Amygdala (tissue), 56 donors: Measurements from ENCODE around the gene TTC34.
"Not testable (repeated sequence)": the region's sequence is repeated elsewhere in the genome, so short reads cannot be mapped to it uniquely, and the experiment has no call there.

Experiments
- DNase-seq, 56 donors: peaks; one replicate each; lab custom pipeline; 2025; lab: John Stamatoyannopoulos, UW

Gene TTC34

GRCh38 chr1:2783435-2784397, 17.8 kb downstream of the TTC34 start:
- DNase-seq: no peak

GRCh38 chr1:2783069-2783434, 18.4 kb downstream of the TTC34 start:
- no peak for DNase-seq

GRCh38 chr1:2781627-2782026, 19.9 kb downstream of the TTC34 start:
- no peak for DNase-seq

GRCh38 chr1:2778220-2778592, 23.3 kb downstream of the TTC34 start:
- DNase-seq: peak in 4 of 56 donors; percentile 16 to 37 (median 26)

GRCh38 chr1:2777424-2778219, 23.9 kb downstream of the TTC34 start:
- DNase-seq: peak in 1 of 56 donors; percentile 7

- DNase-seq: not testable (repeated sequence)
Observed at GRCh38 chr1:2775333-2775732, 26.2 kb downstream of the TTC34 start.

DNA sequence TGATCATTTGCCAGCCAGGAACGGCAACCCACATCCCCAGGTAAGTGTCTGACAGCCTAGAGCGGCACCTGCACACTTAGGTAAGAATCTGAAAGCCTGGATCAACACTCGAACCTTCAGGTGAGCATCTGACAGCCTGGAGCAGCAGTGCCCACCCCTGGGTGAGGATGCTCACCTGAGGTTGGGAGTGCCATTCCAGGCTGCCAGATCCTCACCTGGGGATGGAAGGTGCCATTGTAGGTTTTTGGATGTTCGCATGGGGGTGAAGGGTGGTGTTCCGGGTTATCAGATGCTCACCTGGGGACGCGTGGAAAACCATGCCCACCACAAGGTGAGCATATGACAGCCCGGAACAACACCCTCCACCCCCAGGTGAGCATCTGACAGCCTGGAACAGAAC, 33.4 kb downstream of the TTC34 start:
- DNase-seq: not testable (repeated sequence)

GRCh38 chr1:2759433-2759832, 42.1 kb downstream of the TTC34 start:
- DNase-seq: not testable (repeated sequence)

GRCh38 chr1:2757519-2757918, 44.0 kb downstream of the TTC34 start:
- DNase-seq: not testable (repeated sequence)

DNA sequence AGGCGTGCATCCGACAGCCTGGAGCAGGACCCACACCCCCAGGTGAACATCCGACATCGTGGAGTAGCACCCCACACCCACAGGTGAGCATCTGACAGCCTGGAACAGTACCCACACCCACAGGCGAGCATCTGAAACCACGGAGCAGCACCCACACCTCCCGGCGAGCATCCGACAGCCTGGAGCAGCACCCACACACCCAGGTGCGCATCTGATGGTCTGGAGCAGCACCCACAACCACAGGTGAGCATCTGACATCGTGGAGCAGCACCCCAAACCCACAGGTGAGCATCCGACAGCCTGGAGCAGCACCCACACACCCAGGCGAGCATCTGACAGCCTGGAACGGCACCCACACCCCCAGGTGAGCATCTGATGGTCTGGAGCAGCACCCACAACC, 46.1 kb downstream of the TTC34 start:
- DNase-seq: not testable (repeated sequence)

- DNase-seq: not testable (repeated sequence)
Observed at GRCh38 chr1:2754597-2754996, 46.9 kb downstream of the TTC34 start.

- DNase-seq: not testable (repeated sequence)
Observed at GRCh38 chr1:2752503-2752902, 49.0 kb downstream of the TTC34 start.

GRCh38 chr1:2751866-2752265, 49.6 kb downstream of the TTC34 start:
- DNase-seq: not testable (repeated sequence)

DNA sequence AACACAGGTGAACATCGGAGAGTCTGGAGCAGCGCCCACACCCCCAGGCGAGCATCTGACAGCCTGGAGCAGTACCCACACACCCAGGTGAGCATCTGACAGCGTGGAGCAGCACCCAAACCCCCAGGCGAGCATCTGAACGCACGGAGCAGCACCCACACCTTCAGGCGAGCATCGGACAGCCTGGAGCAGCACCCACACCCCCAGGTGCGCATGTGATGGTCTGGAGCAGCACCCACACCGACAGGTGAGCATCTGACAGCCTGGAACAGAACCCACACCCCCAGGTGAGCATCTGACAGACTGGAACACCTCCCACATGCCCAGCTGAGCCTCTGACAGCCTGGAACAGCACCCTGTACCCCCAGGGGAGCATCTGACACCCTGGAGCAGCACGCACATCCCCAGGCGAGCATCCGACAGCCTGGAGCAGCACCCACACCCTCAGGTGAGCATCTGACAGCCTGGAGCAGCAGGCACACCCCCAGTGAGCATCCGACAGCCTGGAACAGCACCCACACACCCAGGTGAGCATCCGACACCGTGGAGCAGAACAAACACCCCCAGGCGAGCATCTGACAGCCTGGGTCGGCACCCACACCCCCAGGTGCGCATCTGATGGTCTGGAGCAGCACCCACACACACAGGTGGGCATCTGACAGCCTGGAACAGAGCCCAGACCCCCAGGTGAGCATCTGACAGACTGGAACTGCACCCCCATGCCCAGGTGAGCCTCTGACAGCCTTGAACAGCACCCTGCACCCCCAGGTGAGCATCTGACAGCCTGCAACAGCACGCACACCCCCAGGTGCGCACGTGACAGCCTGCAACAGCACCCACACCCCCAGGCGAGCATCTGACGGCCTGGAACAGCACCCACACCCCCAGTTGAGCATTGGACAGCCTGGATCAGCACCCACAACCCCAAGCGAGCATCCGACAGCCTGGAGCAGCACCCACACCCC, 50.4 kb downstream of the TTC34 start:
- DNase-seq: not testable (repeated sequence)

- not testable (repeated sequence) for DNase-seq
Observed at GRCh38 chr1:2750041-2750680, 51.3 kb downstream of the TTC34 start.

DNA sequence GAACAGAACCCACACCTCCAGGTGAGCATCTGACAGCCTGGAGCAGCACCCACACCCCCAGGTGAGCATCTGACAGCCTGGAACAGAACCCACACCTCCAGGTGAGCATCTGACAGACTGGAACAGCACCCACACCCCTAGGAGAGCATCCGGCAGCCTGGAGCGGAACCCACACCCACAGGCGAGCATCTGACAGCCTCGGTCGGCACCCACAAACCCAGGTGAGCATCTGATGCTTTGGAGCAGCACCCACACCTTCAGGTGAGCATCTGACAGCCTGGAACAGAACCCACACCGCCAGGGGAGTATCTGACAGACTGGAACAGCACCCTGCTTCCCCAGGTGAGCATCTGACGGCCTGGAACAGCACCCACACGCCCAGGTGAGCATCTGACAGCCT, 52.9 kb downstream of the TTC34 start:
- not testable (repeated sequence) for DNase-seq

DNA sequence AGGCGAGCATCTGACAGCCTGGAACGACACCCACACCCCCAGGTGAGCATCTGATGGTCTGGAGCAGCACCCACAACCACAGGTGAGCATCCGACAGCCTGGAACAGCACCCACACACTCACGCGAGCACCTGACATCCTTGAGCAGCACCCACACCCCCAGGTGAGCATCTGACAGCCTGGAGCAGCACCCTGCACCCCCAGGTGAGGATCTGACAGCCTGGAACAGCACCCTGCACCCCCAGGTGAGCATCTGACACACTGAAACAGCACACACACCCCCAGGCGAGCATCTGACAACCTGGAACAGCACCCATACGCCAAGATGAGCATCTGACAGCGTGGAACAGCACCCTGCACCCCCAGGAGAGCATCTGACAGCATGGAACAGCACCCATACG, 106.7 kb downstream of the TTC34 start:
- DNase-seq: not testable (repeated sequence)

- not testable (repeated sequence) for DNase-seq
Observed at GRCh38 chr1:2690180-2690579, 111.3 kb downstream of the TTC34 start.

- DNase-seq: not testable (repeated sequence)
Observed at GRCh38 chr1:2688336-2688665, 113.2 kb downstream of the TTC34 start.
